Kidney (tissue), 14 donors: ENCODE data around the gene TTC7B. TPM values are rescaled to one million over a fixed set of nuclear protein-coding genes. Genes with fewer than 3 reads are reported as not detected.

Source experiments
- DNase-seq, 5 donors: peaks; one replicate each; pipeline ENCODE4 v3.0.0-alpha.2; 2013 to 2020
- FAIRE-seq: peaks from 2 replicates; lab custom pipeline; 2012; peaks lifted over from hg19 to GRCh38; lab: Jason Lieb, UNC
- H3K27ac ChIP-seq, 2 donors: one replicate each; pipeline ENCODE4 v1.7.0; 2013; ENCODE audit warnings: low read depth in 2 of 2, low read length in 2 of 2, inconsistent platforms in 1 of 2
- H3K27me3 ChIP-seq: one replicate; pipeline ENCODE4 v1.7.1; 2013; ENCODE audit warnings: low read length, inconsistent platforms; ENCODE audit not compliant: control insufficient read depth, insufficient read depth
- H3K36me3 ChIP-seq, 3 donors: one replicate each; pipeline versions ENCODE4 v1.7.0 to v1.7.1; 2013; ENCODE audit warnings: low read length in 3 of 3, control low read depth in 1 of 3, inconsistent platforms in 1 of 3; ENCODE audit not compliant: insufficient read depth in 3 of 3, control insufficient read depth in 2 of 3
- H3K4me1 ChIP-seq, 3 donors: one replicate each; pipeline versions ENCODE4 v1.7.0 to v1.7.1; 2013; ENCODE audit warnings: low read length in 3 of 3, inconsistent platforms in 1 of 3, low read depth in 1 of 3; ENCODE audit not compliant: control insufficient read depth in 2 of 3, insufficient read depth in 2 of 3
- H3K4me3 ChIP-seq, 3 donors: one replicate each; pipeline versions ENCODE4 v1.7.0 to v1.8.1; 2013; ENCODE audit warnings: low read length in 3 of 3, control low read depth in 1 of 3, inconsistent platforms in 1 of 3
- H3K9ac ChIP-seq, 3 donors: one replicate each; pipeline versions ENCODE4 v1.7.0 to v1.7.1; 2013; ENCODE audit warnings: low read length in 3 of 3, control low read depth in 1 of 3, inconsistent platforms in 1 of 3
- H3K9me3 ChIP-seq, 3 donors: one replicate each; pipeline versions ENCODE4 v1.7.0 to v1.7.1; 2013; ENCODE audit warnings: low read length in 3 of 3, control low read depth in 1 of 3, inconsistent platforms in 1 of 3; ENCODE audit not compliant: control insufficient read depth in 2 of 3, insufficient read depth in 1 of 3
- intact Hi-C: fragments of 100-400 bp; cut with DNase I; formaldehyde crosslinking; loops from one replicate; pipeline ENCODE4 v1.11.1; 2022
- polyA plus RNA-seq: library from polyadenylated mRNA; stranded (reverse); fragments of 350-450 nt; fragmentation: Illumina TruSeq; extraction: RNeasy Lipid Tissue Mini Kit (QIAGEN cat#74804); gene quantifications from one replicate; pipeline ENCODE4 v1.2.3, GENCODE V29; 2014; ENCODE audit warnings: low read depth, low replicate concordance; ENCODE audit not compliant: insufficient read depth
- total RNA-seq: library from RNA; stranded (reverse); fragmentation: NEBNext Ultra II Directional; extraction: Animal tissue kit (Norgen Biotek cat#: 25700); gene quantifications from one replicate; pipeline ENCODE4 v1.2.1, GENCODE V29; 2021
- TF ChIP-seq, protein P1 (sequence below): IDR thresholded peaks from 3 replicates; pipeline ENCODE4 v1.5.1; 2012; ENCODE audit warnings: mild to moderate bottlenecking, moderate library complexity, borderline replicate concordance; ENCODE audit not compliant: insufficient read depth; ENCODE audit errors: extremely low read depth
- donor health status: control.
- donor health status: control.
- donor health status: control.
- donor health status: control.
- donor health status: control.
- donor health status: DM: yes; HTN: yes; CAD: no.
- donor health status: Normal renal cell carcinoma (clear cell type).

Gene TTC7B
- total and polyA plus RNA-seq, 2 donors from 2014 or later, result 23.4 to 48.3 TPM

DNA sequence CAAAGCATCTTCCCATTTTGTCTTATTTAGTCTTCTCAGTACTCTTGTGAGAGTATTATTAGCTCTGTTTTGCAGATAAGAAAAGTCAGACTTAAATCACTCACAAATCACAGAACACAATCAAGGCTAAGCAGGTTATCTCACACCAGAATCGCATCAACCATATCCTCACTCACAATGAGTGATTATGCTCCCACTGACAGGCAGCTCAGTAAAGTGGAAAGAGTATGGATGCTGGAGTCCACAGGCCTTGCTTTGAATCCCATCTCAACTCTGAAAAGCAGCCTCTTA lies 43.1 kb downstream of the TTC7B start:
- Histone ChIP-seq H3K27me3 (no peaks in the 10 kb centered on the region), H3K27ac (no peak overlapping the region), H3K4me3 (no peak overlapping the region), H3K9ac (no peak overlapping the region), H3K4me1 (peaks cover 0 to 13% (median 11%) of the 10 kb centered on the region in 3 donors), H3K36me3 (peaks cover 0 to 3% (median 0%) of the 10 kb centered on the region in 3 donors), H3K9me3 (no peaks in the 10 kb centered on the region)
- TF ChIP-seq, protein P1, sequence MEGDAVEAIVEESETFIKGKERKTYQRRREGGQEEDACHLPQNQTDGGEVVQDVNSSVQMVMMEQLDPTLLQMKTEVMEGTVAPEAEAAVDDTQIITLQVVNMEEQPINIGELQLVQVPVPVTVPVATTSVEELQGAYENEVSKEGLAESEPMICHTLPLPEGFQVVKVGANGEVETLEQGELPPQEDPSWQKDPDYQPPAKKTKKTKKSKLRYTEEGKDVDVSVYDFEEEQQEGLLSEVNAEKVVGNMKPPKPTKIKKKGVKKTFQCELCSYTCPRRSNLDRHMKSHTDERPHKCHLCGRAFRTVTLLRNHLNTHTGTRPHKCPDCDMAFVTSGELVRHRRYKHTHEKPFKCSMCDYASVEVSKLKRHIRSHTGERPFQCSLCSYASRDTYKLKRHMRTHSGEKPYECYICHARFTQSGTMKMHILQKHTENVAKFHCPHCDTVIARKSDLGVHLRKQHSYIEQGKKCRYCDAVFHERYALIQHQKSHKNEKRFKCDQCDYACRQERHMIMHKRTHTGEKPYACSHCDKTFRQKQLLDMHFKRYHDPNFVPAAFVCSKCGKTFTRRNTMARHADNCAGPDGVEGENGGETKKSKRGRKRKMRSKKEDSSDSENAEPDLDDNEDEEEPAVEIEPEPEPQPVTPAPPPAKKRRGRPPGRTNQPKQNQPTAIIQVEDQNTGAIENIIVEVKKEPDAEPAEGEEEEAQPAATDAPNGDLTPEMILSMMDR, result no peak
- DNase-seq (no peak), FAIRE-seq (no peak)
- intact Hi-C loops, result no loop called here

DNA sequence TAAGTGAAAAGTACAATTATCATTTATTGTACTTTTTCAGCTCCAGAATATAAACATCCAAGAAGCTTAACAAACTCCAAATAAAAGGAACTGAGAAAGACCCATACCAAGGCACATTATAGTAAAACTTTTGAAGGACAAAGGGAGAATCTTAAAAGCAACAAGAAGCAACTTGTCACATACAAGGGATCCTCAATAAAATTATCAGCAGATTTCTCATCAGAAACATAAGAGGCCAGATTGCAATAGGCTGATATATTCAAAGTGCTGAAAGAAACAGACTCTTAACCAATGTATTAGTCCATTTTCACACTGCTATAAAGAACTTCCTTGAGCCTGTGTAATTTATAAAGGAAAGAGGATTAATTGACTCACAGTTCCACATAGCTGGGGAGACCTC lies 48.3 kb downstream of the TTC7B start:
- FAIRE-seq (no peak), DNase-seq (no peak)
- no peak overlapping the region for H3K4me3 ChIP-seq
- H3K9me3 ChIP-seq, result peaks cover 0 to 11% (median 1%) of the 10 kb centered on the region in 3 donors
- H3K27ac ChIP-seq, result no peak overlapping the region
- intact Hi-C loops, result no loop called here
- H3K27me3 ChIP-seq, result no peaks in the 10 kb centered on the region
- H3K36me3 ChIP-seq, result peaks cover 0 to 6% (median 3%) of the 10 kb centered on the region in 3 donors
- H3K4me1 ChIP-seq, result no peaks in the 10 kb centered on the region
- TF ChIP-seq, protein P1, result no peak
- H3K9ac ChIP-seq, result no peak overlapping the region

DNA sequence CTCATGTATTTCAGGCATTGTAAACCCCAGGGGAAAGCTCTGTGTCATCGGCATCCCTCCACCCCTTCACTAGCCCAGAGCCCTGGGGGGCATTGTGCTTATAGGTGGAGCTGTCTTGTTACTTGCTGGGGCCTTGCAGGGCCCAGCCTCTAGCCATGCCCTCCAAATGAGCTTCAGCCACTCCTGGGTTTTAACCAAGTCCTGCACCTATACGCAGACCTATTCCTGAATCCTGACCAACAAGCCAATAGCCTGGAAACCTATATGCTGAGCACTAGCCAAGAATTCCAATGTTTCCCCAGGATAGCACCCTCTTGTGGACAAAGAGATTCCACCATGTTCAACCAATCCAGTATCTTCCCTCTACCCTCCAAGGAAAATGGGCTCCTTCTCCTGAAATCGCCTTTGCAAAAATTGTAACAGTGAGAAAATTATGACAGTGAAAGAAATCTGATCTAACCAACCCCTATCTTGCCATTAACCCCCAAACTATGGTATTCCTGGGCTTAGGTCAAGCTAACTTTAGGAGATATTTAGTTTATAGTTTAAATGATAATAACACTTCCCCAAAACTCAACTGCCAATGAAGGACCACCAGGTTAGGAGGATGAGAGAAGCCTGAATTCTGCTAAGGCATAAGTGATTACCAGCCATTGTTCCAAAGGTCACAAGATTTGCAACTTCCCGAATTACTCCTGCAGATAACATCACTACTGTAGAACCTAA lies 55.5 kb downstream of the TTC7B start:
- H3K27me3 ChIP-seq, result no peaks in the 10 kb centered on the region
- peaks cover 0 to 6% (median 0%) of the 10 kb centered on the region in 3 donors for H3K4me1 ChIP-seq
- no peak overlapping the region for H3K4me3 ChIP-seq
- TF ChIP-seq, protein P1, result peak; percentile 49
- peak in 2 of 5 donors; percentile 24 to 31 for DNase-seq
- H3K9ac ChIP-seq, result no peak overlapping the region
- H3K9me3 ChIP-seq, result peaks cover 0 to 10% (median 1%) of the 10 kb centered on the region in 3 donors
- H3K36me3 ChIP-seq, result no peaks in the 10 kb centered on the region
- H3K27ac ChIP-seq, result no peak overlapping the region
- intact Hi-C loops, result no loop called here
- FAIRE-seq, result no peak

DNA sequence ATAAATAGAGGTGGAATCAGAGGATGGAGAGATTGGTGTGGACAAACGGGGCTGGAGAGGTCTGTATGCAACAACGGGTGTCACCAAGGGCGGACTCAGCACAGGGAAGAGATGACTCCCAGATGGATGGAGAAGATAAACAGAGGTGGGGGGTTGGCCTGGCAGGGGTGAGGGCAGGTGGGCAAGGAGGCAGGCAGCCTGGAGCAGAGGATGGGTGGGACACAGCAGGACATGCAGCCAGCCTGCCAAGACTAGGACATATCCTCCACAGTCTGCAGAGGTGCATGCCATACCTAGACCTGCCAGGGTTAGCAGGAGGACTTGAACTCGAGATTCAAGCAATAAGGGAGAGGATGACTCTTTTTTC lies 56.2 kb downstream of the TTC7B start:
- Histone ChIP-seq H3K36me3 (no peaks in the 10 kb centered on the region), H3K4me1 (peaks cover 0 to 6% (median 0%) of the 10 kb centered on the region in 3 donors), H3K4me3 (no peak overlapping the region), H3K9ac (no peak overlapping the region), H3K27ac (no peak overlapping the region), H3K27me3 (no peaks in the 10 kb centered on the region), H3K9me3 (peaks cover 0 to 10% (median 1%) of the 10 kb centered on the region in 3 donors)
- intact Hi-C loops, result no loop called here
- TF ChIP-seq, protein P1, result no peak
- DNase-seq (no peak), FAIRE-seq (no peak)
